Sigmoid colon (tissue), 4 donors: ENCODE measurements around the gene LMAN2.

Source experiments
- EP300 ChIP-seq, 4 donors: sonication (generic); formaldehyde crosslinking; IDR thresholded peaks; one replicate each; pipeline ENCODE4 v1.6.1; 2017; ENCODE audit warnings: antibody characterized with exemption in 4 of 4
- POLR2A ChIP-seq, 2 donors: fragments of 450-650 bp; IDR thresholded peaks; one replicate each; pipeline ENCODE4 v1.6.1; 2016; ENCODE audit warnings: antibody characterized with exemption in 2 of 2, mild to moderate bottlenecking in 2 of 2, moderate library complexity in 2 of 2
- POLR2AphosphoS5 ChIP-seq, 4 donors: sonication (generic); formaldehyde crosslinking; IDR thresholded peaks; one replicate each; pipeline ENCODE4 v1.6.1; 2017; ENCODE audit warnings: antibody characterized with exemption in 4 of 4
- TF ChIP-seq, protein P1 (sequence below), 4 experiments: fragments of 450-650 bp in 3 of 4; fragments of 200-600 bp in 1 of 4; IDR thresholded peaks; one replicate each; pipeline ENCODE4 v1.5.1; 2016 to 2019; ENCODE audit warnings: antibody characterized with exemption in 4 of 4, mild to moderate bottlenecking in 3 of 4, moderate library complexity in 2 of 4

- TF ChIP-seq, protein P1, sequence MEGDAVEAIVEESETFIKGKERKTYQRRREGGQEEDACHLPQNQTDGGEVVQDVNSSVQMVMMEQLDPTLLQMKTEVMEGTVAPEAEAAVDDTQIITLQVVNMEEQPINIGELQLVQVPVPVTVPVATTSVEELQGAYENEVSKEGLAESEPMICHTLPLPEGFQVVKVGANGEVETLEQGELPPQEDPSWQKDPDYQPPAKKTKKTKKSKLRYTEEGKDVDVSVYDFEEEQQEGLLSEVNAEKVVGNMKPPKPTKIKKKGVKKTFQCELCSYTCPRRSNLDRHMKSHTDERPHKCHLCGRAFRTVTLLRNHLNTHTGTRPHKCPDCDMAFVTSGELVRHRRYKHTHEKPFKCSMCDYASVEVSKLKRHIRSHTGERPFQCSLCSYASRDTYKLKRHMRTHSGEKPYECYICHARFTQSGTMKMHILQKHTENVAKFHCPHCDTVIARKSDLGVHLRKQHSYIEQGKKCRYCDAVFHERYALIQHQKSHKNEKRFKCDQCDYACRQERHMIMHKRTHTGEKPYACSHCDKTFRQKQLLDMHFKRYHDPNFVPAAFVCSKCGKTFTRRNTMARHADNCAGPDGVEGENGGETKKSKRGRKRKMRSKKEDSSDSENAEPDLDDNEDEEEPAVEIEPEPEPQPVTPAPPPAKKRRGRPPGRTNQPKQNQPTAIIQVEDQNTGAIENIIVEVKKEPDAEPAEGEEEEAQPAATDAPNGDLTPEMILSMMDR (IDR thresholded peaks at IDR 0.05), result no peak
- TF ChIP-seq POLR2A (IDR thresholded peaks at IDR 0.05), result no peak
- no peak for TF ChIP-seq EP300 (IDR thresholded peaks at IDR 0.05)
- TF ChIP-seq POLR2AphosphoS5 (IDR thresholded peaks at IDR 0.05), result no peak
Observed at GRCh38 chr5:177333420-177334154, 17.9 kb downstream of the LMAN2 start.
